ENCODE results near the gene VWA7.

The VWA7 gene

DNA sequence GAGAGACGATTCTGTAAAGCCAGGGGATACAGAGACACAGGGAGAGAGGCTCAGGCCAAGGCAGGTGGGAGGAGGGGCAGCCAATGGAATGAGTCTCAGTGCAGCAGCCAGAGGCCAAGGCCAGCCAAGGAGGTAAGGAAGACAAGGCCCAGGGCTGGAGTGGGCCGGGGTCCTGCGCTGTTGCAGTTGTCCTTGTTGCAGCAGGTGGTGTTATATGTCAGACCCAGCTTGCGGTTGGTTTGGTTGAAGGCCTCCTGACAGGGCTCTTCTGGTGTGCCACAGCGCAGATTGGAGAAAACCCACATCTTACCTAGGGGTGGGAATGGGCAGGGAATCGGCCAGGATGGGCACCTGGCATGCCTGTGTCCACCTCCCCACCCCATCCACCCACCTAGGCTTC is 58.1 kb downstream of the VWA7 start:
- no peak overlapping the region for H3K4me3 ChIP-seq (ENCODE audit: low read length)
- no peak for DNase-seq (ENCODE audit: low read depth)
- TF ChIP-seq, protein P1, sequence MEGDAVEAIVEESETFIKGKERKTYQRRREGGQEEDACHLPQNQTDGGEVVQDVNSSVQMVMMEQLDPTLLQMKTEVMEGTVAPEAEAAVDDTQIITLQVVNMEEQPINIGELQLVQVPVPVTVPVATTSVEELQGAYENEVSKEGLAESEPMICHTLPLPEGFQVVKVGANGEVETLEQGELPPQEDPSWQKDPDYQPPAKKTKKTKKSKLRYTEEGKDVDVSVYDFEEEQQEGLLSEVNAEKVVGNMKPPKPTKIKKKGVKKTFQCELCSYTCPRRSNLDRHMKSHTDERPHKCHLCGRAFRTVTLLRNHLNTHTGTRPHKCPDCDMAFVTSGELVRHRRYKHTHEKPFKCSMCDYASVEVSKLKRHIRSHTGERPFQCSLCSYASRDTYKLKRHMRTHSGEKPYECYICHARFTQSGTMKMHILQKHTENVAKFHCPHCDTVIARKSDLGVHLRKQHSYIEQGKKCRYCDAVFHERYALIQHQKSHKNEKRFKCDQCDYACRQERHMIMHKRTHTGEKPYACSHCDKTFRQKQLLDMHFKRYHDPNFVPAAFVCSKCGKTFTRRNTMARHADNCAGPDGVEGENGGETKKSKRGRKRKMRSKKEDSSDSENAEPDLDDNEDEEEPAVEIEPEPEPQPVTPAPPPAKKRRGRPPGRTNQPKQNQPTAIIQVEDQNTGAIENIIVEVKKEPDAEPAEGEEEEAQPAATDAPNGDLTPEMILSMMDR (conservative IDR thresholded peaks at IDR 0.05; ENCODE audit: low read depth, low read length) = no peak

GRCh38 chr6:31718265-31718664 is 58.9 kb downstream of the VWA7 start:
- TF ChIP-seq, protein P1 (conservative IDR thresholded peaks at IDR 0.05; ENCODE audit: low read depth, low read length) = no peak
- DNase-seq (ENCODE audit: low read depth) = no peak
- no peak overlapping the region for H3K4me3 ChIP-seq (ENCODE audit: low read length)

DNA sequence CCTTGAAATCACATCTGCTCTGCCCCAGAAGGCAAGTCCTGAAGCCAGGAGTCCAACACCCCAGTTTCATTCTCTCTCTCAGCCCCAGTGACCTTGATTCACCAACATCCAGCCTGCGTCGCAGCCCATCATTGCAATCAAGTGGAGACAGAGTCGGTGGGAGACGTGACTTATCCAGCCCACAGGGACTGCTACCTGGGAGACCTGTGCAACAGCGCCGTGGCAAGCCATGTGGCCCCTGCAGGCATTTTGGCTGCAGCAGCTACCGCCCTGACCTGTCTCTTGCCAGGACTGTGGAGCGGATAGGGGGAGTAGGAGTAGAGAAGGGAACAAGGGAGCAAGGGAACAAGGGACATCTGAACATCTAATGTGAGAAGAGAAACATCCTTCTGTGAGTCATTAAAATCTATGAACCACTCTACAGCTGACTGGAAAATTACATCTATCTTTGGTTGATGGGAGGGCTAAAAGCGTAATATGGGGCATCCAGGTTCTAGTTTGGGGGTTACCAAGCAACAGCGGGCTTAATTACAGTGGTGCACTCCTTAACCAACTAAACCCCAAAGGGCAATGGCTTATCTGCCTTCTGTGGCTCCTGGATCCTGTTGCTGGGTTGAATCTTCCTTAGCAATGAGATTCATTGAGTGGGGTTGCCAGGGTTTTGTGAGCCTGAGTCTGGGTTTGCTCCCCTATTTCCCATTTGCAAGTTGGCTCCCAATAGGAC is 59.5 kb downstream of the VWA7 start:
- DNase-seq (ENCODE audit: low read depth) = no peak
- no peak overlapping the region for H3K4me3 ChIP-seq (ENCODE audit: low read length)
- TF ChIP-seq, protein P1 (conservative IDR thresholded peaks at IDR 0.05; ENCODE audit: low read depth, low read length) = no peak
